Lung (tissue), 12 donors: ENCODE measurements around the gene LTBP1. TPM values are rescaled to one million over a fixed set of nuclear protein-coding genes. Genes with fewer than 3 reads are reported as not detected.

Experiments used
- ATAC-seq: fragments of 200-7000 bp; cut with Tn5 transposase; one replicate; pipeline ENCODE4 v1.9.1; 2020; ENCODE audit warnings: moderate number of reproducible peaks; ENCODE audit not compliant: insufficient read depth, low FRiP score
- DNase-seq, 3 donors: peaks; one replicate each; pipeline ENCODE4 v3.0.0-alpha.2; 2013 to 2017
- H3K27ac ChIP-seq, 2 donors: one replicate each; pipeline ENCODE4 v1.5.1; 2013; ENCODE audit warnings: mild to moderate bottlenecking in 2 of 2, moderate library complexity in 2 of 2, control low read depth in 1 of 2, inconsistent platforms in 1 of 2, low read depth in 1 of 2, low read length in 1 of 2
- H3K27me3 ChIP-seq, 3 donors: one replicate each; pipeline ENCODE4 v1.5.1; 2013; ENCODE audit warnings: low read length in 2 of 3; ENCODE audit not compliant: control insufficient read depth in 3 of 3, insufficient read depth in 3 of 3
- H3K36me3 ChIP-seq, 4 donors: one replicate each; pipeline ENCODE4 v1.5.1; 2013; ENCODE audit warnings: low read length in 4 of 4, mild to moderate bottlenecking in 1 of 4, moderate library complexity in 1 of 4; ENCODE audit not compliant: control insufficient read depth in 4 of 4, insufficient read depth in 4 of 4
- H3K4me1 ChIP-seq, 5 donors: one replicate each; pipeline ENCODE4 v1.5.1; 2013; ENCODE audit warnings: low read length in 5 of 5, mild to moderate bottlenecking in 2 of 5, moderate library complexity in 1 of 5; ENCODE audit not compliant: control insufficient read depth in 5 of 5, insufficient read depth in 5 of 5
- H3K4me3 ChIP-seq: one replicate; pipeline ENCODE4 v1.5.1; 2013; ENCODE audit warnings: mild to moderate bottlenecking, control low read depth, moderate library complexity
- H3K9ac ChIP-seq, 2 donors: one replicate each; pipeline ENCODE4 v1.5.1; 2013; ENCODE audit warnings: low read length in 2 of 2, control low read depth in 1 of 2; ENCODE audit not compliant: insufficient read depth in 1 of 2
- H3K9me3 ChIP-seq, 4 donors: one replicate each; pipeline ENCODE4 v1.5.1; 2013; ENCODE audit warnings: low read length in 3 of 4, mild to moderate bottlenecking in 1 of 4, moderate library complexity in 1 of 4; ENCODE audit not compliant: control insufficient read depth in 4 of 4, insufficient read depth in 3 of 4
- CTCF ChIP-seq: IDR thresholded peaks from 2 replicates; pipeline ENCODE4 v1.5.1; 2012; ENCODE audit warnings: mild to moderate bottlenecking; ENCODE audit errors: control extremely low read depth, extremely low read depth
- WGBS, 2 donors: extraction: QIAGEN DNeasy Blood & Tissue Kit; methylation state at CpG; one replicate each; pipeline ENCODE4 v1.1.7; 2013; 5-methylcytosine and 5-hydroxymethylcytosine counted together
- polyA plus RNA-seq, 2 donors: library from polyadenylated mRNA; stranded (reverse); fragments of 200-250 nt; gene quantifications; one replicate each; pipeline ENCODE4 v1.2.1, GENCODE V29; 2013
- total RNA-seq, 2 donors: library from RNA; depleted of rRNA in 1 of 2; stranded (reverse); fragments of >200 nt in 1 of 2; gene quantifications; one replicate each; pipeline ENCODE4 v1.2.1, GENCODE V29; 2014 to 2021
- donor health status: control.
- donor health status: control.
- donor health status: Bipolar disorder and iron deficiency.
- donor health status: healthy.
- donor health status: DM: yes; HTN: yes; CAD: no.

LTBP1 gene
- total and polyA plus RNA-seq, 4 donors = 8.8 to 57.4 (median 28.6) TPM

DNA sequence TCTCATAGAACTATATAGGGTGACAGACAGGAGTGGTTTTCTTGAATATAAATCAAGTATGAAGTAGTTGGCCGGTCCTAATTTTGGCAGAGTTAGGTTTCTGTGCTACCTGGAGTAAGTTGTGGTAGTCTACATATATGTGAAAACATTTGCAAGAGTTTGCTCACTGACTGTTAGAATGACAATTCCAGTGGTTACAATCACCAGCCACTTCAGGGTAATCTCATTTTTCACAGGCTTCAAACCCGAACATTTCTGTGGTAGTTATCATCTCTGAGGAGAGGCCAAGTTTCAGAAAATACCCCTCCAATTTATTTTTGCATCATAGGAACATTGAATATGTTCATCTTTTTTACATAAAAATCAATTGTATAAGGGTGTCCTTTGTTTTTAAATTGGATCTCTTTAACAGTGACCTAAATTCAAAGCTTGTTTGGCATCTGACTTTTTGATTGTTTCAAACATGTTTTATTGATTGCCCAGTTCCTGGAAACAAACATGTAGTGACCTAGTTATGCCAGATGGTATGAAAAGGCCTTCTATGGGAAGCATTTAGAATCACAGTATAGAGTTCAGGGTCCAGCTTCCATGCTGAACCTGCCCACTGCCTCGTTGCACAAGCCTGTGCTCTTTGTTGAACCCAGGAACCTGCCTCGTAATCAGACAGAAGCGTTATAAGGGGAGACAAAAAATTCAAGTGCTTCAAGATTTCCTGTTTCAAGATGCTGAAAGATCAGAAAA lies 250.6 kb downstream of the LTBP1 start:
- no peak overlapping the region for H3K9ac ChIP-seq
- DNase-seq (no peak), ATAC-seq (no peak)
- 85 to 89% methylated on average over 5 of the region's 5 CpGs for WGBS, 2 donors
- no peak overlapping the region for H3K4me3 ChIP-seq
- peaks cover 0 to 4% (median 0%) of the 10 kb centered on the region in 5 donors for H3K4me1 ChIP-seq
- no peak overlapping the region for H3K27ac ChIP-seq
- TF ChIP-seq CTCF = no peak
- no peaks in the 10 kb centered on the region for H3K9me3 ChIP-seq
- no peaks in the 10 kb centered on the region for H3K27me3 ChIP-seq
- H3K36me3 ChIP-seq = peaks cover 0 to 2% (median 0%) of the 10 kb centered on the region in 4 donors

DNA sequence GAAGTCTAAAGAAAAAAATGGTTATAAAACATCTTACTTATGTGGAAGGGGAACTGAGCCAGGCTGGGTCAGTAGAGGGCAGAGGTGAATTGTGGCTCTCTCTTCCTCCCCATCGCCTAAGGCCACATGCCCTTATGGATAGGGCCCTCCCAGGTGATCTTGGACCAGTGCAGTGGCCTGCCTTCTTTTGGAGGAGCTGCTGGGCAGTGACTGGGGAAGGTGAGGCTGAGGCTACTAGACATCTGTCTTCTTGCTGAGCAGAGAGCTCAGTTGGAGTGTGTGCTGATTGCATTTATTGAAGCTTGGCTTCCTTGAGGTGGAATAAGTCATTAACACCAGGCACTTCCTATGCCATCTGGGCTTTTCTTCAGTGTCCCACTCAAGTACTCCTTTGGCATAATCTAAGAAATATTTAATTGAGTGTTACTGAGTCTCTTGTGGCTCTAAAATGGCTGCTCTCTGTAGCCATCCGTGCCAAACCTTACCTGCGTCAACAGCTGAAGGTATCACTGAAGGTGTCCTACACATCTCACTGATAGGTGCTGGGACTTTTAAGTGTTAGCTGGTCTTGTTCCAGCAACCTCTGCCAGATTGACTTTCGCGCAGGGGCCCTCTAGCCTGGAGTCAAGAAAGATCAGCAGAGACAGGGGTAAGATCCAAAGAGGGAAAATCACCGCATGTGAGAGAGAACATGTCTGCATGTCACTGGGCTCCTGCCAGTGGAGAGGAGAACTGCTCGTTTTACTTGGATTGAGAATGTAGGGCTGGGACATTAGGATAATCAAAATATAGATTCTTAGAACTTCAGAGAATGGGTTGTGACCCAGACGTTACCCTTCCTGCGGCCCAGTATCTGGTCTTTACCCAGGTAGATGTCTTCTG lies 256.1 kb downstream of the LTBP1 start:
- ATAC-seq (no peak), DNase-seq (no peak)
- Histone ChIP-seq H3K4me3 (no peak overlapping the region), H3K27me3 (no peaks in the 10 kb centered on the region), H3K27ac (no peak overlapping the region), H3K9me3 (no peaks in the 10 kb centered on the region), H3K36me3 (no peaks in the 10 kb centered on the region), H3K9ac (no peak overlapping the region), H3K4me1 (peaks cover 0 to 9% (median 0%) of the 10 kb centered on the region in 5 donors)
- no peak for TF ChIP-seq CTCF
- 78 to 83% methylated on average over 9 of the region's 9 CpGs for WGBS, 2 donors

DNA sequence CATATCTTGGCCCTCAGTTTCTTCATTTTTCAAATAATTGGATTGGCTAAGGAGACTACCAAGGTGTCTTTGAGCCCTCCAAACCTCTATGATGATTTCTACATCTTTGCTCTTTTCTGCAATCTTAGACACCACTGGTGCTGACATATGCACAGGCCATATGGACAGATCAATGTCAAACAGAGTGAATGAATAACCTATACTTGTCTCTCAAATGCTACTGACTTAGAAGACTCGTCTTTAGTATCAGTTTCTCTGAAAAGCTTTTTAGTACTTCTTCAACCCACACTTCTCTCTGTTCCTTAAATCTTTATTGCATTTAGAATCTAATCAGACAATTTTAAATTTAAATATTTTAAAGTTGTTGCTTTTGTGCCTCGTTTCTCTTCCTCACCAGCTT lies 258.2 kb downstream of the LTBP1 start:
- Histone ChIP-seq H3K4me3 (no peak overlapping the region), H3K27ac (no peak overlapping the region), H3K9ac (no peak overlapping the region), H3K9me3 (no peaks in the 10 kb centered on the region), H3K4me1 (peaks cover 0 to 9% (median 0%) of the 10 kb centered on the region in 5 donors), H3K27me3 (no peaks in the 10 kb centered on the region), H3K36me3 (no peaks in the 10 kb centered on the region)
- DNase-seq = no peak
- no peak for ATAC-seq
- 91 to 92% methylated on average over 2 of the region's 2 CpGs for WGBS, 2 donors
- no peak for TF ChIP-seq CTCF
